Activated gamma-delta T cell treated with anti-CD3 and anti-CD28 coated beads, Interleukin-2, amount 50 U/mL, for 16 hours (primary cell): ENCODE results near the gene HSBP1L1.

Experiments used
- DNase-seq: peaks from one replicate; pipeline ENCODE4 v3.0.0-alpha.2; 2020; ENCODE audit warnings: low read depth

HSBP1L1 gene

DNA sequence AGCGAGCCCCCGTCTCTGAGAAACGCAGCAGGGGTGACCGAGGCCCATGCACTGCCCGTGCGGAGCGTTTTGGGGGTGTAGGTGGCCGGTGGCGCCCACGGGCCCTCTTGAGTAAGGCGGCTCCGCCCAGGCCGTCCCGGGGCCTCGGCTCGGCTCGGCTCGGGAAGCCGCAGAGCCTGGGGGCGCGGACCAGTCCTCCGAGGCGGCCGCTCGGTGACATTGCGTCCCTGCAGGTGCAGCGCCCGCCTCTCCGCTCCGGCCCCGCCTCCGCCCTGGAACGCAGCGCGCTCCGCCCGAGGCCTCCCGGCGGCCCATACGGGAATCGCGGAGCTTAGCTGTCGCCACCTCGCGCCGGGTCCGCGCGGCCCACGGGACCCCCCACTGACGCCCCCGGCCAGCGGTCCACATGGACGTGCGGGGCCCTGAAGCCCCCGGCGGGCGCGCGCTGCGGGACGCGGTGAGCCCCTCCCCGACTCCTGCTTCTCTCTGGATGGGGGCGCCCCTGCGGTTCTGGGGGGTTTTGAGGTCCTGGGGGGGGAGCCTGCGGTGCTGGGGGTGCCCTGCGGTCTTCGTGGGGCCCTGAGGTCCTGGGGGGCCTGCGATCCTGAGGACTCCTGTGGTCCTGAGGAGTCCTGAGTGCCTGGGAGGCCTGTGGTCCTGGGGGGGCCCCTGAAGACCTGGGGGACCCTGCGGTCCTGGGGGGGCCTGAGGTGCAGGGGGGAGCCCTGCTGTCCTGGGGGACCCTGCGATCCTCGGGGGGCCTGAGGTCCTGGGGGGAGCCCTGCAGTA is at the start of gene HSBP1L1:
TSS of gene HSBP1L1 (plus strand) at position 314 of the 789 bp plus-strand sequence. CDS start at position 407, 93 bp downstream.
- peak; percentile 38 for DNase-seq

DNA sequence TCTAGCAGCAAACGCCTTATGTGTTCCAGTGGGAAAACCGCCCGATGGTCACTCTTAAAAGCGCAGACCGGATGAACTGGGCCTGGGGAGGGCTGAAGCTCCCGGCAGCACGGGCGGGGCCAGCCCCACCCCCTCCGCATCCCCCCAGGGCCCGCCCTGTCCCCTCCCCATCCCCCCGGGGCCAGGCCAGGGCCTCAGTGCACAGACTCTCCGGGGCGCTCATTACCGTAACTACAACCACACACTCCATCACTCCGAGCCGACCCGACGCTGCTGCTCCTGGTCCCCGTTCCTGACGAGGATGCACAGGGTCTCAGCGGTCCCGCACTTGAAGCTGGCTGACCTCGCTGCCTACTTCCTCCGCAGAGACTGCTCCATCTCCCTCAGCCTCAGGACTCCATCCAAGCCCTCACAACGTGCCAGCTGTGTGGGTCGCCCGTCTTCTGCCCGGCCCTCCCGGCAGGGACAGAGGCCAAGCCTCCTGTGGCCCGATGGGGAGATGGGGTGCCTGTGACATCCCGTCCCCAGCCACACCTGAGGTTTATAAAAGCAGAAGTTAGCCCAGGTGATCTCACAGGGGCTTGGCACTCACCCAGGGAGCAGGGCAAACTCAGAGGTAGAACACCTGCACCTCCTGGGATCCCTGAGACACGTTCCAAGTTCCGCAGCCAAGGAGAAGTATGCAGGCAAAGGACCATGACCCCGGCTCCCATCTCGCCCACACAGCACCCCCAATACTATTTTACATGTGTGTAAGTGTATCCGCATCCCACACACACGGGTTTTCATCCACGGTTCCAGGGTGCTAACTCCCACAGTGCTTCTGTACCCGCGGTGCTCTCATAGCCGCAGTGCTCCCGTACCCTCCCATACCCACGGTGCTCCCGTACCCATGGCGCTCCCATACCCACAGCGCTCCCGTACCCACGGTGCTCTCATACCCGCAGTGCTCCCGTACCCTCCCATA is 49.0 kb upstream of the HSBP1L1 start:
- no peak for DNase-seq

DNA sequence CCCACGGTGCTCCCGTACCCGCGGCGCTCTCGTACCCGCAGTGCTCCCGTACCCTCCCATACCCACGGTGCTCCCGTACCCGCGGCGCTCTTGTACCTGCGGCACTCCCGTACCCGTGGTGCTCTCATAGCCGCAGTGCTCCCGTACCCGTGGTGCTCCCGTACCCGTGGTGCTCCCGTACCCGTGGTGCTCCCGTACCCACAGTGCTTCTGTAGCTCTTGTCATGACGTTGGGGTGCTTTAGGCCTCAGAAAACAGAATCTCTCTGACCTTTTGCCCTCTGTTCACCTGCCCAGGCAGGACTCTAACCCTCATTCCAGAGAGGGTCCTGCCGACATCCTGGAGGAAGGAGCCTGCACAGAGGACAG is 48.3 kb upstream of the HSBP1L1 start:
- no peak for DNase-seq

- DNase-seq = no peak
Measured at GRCh38 chr18:79916546-79917168, 47.8 kb upstream of the HSBP1L1 start.

GRCh38 chr18:79917169-79917852 is 47.1 kb upstream of the HSBP1L1 start:
- DNase-seq = no peak

DNA sequence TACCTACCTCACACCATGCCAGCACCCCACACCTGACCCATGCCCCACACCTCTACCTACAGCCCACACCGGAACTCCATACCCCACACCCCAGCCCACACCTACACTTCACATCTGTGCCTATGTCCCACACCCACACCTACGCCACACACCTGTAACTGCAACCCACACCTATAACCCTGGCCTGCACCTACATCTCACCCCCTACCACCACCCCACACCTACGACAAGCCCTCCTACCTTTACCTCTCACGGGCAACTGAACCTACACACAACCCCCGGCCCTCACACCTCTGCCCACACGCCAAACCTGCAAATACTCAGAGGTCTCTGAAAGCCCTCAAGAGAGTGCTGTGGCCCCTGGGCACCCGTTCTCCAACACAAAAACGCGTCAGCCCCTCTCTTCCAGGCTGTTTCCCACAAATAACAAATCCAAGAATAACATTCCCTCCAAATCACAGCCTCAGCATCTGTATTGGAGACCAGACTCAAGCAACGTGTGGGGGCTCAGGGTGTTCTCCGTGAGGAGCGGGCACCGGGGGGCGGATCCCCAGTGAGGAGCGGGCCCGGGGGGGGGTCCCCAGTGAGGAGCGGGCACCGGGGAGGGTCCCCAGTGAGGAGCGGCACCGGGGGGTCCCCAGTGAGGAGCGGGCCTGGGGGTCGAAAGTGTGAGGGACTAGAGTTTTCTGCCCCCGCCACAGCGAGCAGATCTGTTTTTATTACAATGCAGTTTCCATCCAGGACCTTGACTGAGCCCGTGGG is 46.4 kb upstream of the HSBP1L1 start:
- no peak for DNase-seq

GRCh38 chr18:79918615-79919011 is 45.8 kb upstream of the HSBP1L1 start:
- DNase-seq = no peak

DNA sequence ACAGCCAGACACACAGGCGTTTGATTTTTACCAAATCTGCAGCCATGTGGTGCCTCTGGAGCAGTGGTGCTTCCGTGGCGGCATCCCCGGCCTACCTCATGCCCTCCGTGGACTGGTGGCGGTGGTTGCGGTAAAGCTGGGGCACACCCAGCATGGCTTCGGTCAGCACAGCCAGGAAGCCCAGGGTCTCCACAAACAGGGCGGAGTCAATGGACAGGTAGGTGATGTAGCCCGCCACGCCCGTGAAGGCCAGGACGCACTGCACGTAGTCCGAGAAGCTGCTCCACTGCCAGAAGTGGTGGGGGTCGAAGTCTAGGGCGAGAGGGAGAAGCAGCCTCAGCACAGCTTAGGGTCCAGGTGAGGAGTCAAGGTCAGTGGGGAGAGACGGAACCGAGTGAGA is 45.4 kb upstream of the HSBP1L1 start:
- DNase-seq = no peak

DNA sequence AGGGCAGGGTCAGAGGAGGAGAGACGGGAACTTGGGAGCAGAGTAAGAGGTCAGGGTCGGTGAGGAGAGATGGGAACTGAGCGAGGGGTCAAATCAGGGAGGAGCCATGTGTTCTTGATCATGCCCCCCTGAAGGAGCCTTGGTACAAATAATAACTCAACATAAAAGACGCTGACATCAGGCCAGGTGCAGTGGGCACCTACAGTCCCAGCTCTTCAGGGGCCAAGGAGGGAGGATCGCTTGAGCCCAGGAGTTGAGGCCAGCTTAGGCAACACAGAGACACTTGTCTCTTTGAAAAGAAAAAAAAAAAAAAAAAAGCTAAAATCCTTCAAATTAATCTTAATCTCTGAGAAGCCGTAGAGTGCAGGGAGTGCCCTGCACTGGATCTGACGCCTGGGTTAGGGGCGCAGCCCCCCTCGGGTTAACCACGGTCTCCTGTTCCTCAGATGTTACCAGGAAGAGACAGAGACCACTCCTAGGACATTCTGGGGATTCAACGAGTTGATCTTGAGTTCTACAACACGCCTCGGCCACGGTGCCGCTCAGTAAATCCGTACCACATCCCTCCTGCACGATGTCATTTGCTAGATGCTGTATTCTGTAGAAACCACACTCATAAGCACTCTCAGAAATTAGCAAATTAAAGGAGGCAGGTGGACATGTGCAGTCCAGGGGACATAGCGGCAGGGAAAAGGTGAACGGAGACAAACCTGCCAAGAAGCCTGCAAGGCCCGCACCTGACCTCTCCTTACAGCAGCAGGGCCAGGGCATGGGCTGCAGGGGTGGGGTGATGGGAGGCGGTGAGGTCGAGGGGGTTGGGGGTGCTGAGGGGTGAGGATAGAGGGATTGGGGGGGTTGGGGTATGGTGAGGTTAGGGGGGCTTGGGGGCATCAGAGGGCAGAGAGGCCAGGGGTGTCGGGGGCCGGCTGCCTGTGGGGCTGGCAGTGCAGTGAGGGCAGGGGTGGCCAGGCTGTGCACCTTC is 42.2 kb upstream of the HSBP1L1 start:
- no peak for DNase-seq

DNA sequence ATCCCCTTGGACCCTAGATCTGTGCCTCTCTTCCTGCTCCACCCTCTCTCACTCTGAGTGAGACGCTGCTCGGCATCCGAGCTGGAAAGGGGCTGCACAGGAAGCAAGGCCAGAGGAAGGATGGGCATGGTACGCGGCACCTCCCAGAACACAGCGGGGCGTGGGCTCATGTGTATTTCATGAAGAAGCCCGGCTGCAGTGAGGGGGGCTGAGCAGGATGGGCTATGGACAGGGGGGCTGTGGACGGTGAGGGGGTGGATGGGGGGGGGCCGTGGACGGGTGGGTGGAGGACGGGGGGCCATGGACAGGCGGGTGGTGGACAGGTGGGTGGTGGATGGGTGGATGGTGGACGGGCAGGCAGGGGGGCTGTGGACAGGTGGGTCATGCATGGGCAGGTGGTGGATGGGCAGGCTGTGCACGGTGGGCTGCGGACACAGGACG is 41.5 kb upstream of the HSBP1L1 start:
- no peak for DNase-seq

DNA sequence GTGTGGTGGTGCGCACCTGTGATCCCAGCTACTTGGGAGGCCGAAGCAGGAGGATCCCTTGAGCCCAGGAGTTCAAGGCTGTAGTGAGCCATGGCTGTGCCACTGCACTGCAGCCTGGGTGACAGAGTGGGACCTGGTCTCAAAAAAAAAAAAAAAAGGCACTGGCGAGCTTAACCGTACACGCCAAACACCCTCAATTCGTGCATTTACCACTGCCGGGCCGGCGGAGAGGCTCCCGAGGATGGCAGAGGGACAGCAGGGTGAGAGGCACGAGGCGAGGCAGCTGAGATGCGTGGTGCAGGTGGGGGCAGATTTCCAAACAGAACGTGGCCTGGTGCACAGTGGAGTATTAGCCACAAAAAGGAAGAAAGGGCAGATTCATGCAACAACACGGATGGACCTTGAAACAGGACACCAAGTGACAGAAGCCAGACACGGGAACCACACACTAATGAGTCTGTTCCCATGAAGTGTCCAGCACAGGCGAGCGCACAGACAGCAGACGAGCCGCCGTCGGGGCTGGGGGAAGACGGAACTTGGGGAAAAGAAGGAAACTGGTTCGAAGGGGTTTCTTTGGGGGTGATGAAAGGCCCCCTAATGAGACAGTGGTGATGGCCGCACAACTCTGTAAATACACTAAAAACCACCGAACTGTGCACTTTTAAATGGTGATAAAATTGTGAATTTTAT is 40.4 kb upstream of the HSBP1L1 start:
- no peak for DNase-seq

DNA sequence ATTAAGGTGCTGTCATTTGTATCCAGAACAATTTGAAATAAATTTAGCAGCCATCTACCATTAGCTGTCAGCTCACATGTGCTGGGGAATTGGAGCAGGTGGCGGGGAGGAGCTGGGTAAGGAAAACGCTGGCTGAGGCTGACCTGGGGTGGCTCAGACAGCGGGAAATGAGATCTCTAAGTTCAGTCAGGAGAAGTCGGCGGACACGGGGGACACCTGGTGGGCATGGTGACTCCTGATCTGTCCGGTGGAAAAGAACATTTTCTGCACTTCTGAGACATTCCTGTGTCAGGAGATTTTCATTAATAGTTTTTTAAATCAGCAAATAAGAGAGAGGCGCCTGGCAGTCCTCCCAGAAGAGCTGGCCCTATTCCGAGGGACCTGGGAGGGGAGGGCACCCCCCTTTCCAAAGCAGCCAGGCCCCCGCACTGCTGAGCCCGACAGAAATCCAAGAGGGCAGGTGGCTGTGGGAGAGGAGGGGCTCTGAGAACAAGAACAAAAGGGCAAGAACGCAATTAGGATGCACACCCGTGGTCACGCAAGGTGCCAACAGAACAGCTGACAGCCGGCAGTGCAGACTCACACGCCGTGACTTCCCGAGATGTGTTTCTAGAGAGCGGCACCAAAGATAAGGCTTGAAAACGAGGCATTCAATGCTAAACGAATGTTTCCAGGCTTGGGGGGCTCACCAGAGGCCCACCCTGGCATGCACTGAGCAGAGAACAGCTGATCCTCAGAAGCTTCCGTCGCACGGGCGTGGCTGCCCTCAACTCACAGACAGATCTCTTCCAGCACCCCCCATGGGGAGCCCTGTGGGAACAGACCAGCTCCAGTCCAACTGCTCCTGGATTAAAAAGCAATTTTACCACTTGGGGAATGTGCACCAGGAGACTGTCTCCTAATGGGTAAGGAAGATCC is 39.4 kb upstream of the HSBP1L1 start:
- DNase-seq = no peak

- DNase-seq = no peak
Measured at GRCh38 chr18:79926306-79926705, 38.1 kb upstream of the HSBP1L1 start.

DNA sequence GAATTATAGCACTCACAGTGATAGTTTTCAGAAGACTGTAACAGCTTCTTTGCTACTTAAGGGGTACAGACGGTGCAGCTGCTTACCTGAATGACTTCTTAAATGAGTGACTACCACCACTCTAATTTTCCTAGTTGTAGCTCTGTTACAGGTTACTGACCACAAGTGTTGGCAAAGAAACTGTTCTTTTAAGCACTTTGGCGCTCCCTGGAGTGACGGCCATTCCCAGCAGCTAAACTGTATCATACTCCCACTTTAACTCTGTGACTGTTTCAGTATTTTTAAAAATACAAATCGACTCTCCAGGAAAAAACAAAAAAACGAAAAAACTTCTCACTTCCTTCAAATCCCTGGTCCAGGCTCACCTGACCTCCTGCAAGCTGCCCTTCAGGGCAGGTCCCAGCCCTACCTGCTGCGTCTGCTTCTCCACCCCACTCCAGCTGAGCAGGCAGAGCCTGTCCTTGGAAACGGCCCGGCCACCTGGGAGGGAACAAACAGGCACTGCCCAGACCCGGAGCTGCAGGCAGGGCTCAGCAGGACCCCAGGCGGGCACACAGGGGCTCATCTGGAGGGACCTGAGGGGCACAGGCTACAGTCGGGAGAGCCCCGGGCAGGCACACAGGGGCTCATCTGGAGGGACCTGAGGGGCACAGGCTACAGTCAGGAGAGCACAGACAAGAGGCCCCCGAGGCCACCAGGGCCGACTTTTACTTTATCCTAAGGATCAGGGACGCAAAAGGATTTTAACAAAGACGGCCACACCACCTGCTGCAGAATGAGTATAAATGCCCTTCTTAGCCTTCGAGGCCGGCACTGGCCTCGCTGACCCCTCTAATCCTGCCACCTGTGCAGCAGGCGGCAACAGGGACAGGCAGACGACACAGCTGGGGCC is 37.5 kb upstream of the HSBP1L1 start:
- no peak for DNase-seq

- DNase-seq = no peak
Measured at GRCh38 chr18:79927607-79928562, 36.6 kb upstream of the HSBP1L1 start.

- no peak for DNase-seq
Measured at GRCh38 chr18:79928563-79928960, 35.9 kb upstream of the HSBP1L1 start.
